K562 (cell line): ENCODE data around the gene C1orf56. TPM values are rescaled to one million over a fixed set of nuclear protein-coding genes. Genes with fewer than 3 reads are reported as not detected.

ENCODE experiments used
- ARHGAP35 ChIP-seq: fragments of 450-650 bp; IDR thresholded peaks from 2 replicates; pipeline ENCODE4 v1.6.1; 2018; ENCODE audit not compliant: partially characterized antibody
- ARID1B ChIP-seq: fragments of 450-650 bp; IDR thresholded peaks from 2 replicates; pipeline ENCODE4 v1.6.1; 2016; ENCODE audit warnings: antibody characterized with exemption, mild to moderate bottlenecking, inconsistent platforms
- CAMTA2 ChIP-seq: fragments of 250-450 bp; sonication (Bioruptor Pico); conservative IDR thresholded peaks from 2 replicates; pipeline ENCODE4 v1.5.1; 2022
- E2F4 ChIP-seq: sonication (generic); formaldehyde crosslinking; IDR thresholded peaks from 2 replicates; pipeline ENCODE4 v1.8.0; 2022; ENCODE audit warnings: mild to moderate bottlenecking, low read depth, missing genetic modification reagents
- EP400 ChIP-seq: fragments of 450-650 bp; IDR thresholded peaks from 2 replicates; pipeline ENCODE4 v1.6.1; 2017; ENCODE audit warnings: antibody characterized with exemption, mild to moderate bottlenecking, moderate library complexity
- FOXM1 ChIP-seq, 2 experiments: fragments of 450-650 bp in 1 of 2; sonication (generic) in 1 of 2; formaldehyde crosslinking in 1 of 2; IDR thresholded peaks; 2 replicates each; pipeline versions ENCODE4 v1.6.1 to v1.9.0; 2017 to 2022; ENCODE audit warnings: low read depth in 2 of 2, mild to moderate bottlenecking in 2 of 2, missing genetic modification reagents in 1 of 2, moderate library complexity in 1 of 2
- HMG20A ChIP-seq: fragments of 450-650 bp; formaldehyde crosslinking; conservative IDR thresholded peaks from 2 replicates; pipeline ENCODE4 v1.4.0; 2020; ENCODE audit warnings: mild to moderate bottlenecking, mixed read lengths
- JUND ChIP-seq, 2 experiments: IDR thresholded peaks; 2 replicates in 1 of 2; 3 replicates in 1 of 2; pipeline ENCODE4 v1.6.1; 2011; ENCODE audit warnings: borderline replicate concordance in 2 of 2, low read depth in 2 of 2, low read length in 2 of 2, improper control_type of control experiment in 1 of 2, missing biosample characterization in 1 of 2, missing genetic modification characterization in 1 of 2, missing genetic modification reagents in 1 of 2
- KAT7 ChIP-seq: sonication (generic); formaldehyde crosslinking; IDR thresholded peaks from 2 replicates; pipeline ENCODE4 v1.8.0; 2022; ENCODE audit warnings: missing genetic modification reagents, mild to moderate bottlenecking, borderline replicate concordance
- NFRKB ChIP-seq: fragments of 450-650 bp; IDR thresholded peaks from 2 replicates; pipeline ENCODE4 v1.6.1; 2016; ENCODE audit warnings: low read depth
- PKNOX1 ChIP-seq: fragments of 450-650 bp; IDR thresholded peaks from 2 replicates; pipeline ENCODE4 v1.6.1; 2016
- POLR2AphosphoS2 ChIP-seq: IDR thresholded peaks from 2 replicates; pipeline ENCODE4 v1.6.1; 2012; ENCODE audit warnings: low read length, improper control_type of control experiment
- PTBP1 ChIP-seq: fragments of 200-400 bp; formaldehyde crosslinking; IDR thresholded peaks from 2 replicates; pipeline ENCODE4 v1.6.1; 2017; ENCODE audit warnings: low read depth, low read length
- RFX7 ChIP-seq: fragments of 250-450 bp; sonication (Bioruptor Pico); IDR thresholded peaks from 2 replicates; pipeline ENCODE4 v1.5.1; 2021; ENCODE audit warnings: mild to moderate bottlenecking
- SPI1 ChIP-seq: IDR thresholded peaks from 2 replicates; pipeline ENCODE4 v1.6.1; 2011; ENCODE audit warnings: low read depth, low read length, control low read depth, borderline replicate concordance
- TAL1 ChIP-seq: fragments of 450-650 bp; IDR thresholded peaks from 2 replicates; pipeline ENCODE4 v1.6.1; 2016; ENCODE audit warnings: mild to moderate bottlenecking
- TCF7 ChIP-seq: sonication (generic); IDR thresholded peaks from 2 replicates; pipeline ENCODE4 v1.6.1; 2016; ENCODE audit warnings: antibody characterized with exemption, borderline replicate concordance
- YBX1 ChIP-seq: fragments of 450-650 bp; IDR thresholded peaks from 2 replicates; pipeline ENCODE4 v1.7.1; 2016; ENCODE audit warnings: mild to moderate bottlenecking
- ZNF398 ChIP-seq: fragments of 250-450 bp; sonication (Bioruptor Pico); IDR thresholded peaks from 2 replicates; pipeline ENCODE4 v1.8.0; 2021; ENCODE audit warnings: moderate library complexity, mild to moderate bottlenecking, inconsistent platforms
- polyA plus RNA-seq, 8 experiments: library from polyadenylated mRNA; depleted of rRNA in 4 of 8; stranded (reverse) in 5 of 8; unstranded in 3 of 8; fragments of >200 nt; fragmentation: Nextera tagmentation in 2 of 8; fragmentation: Illumina TruSeq in 1 of 8; extraction: Ambion mirVana in 2 of 8; extraction: Trizol in 1 of 8; gene quantifications; 2 replicates each; pipeline versions ENCODE4 v1.2.1 to v1.2.3, GENCODE V29; 2011 to 2014; ENCODE audit warnings: inconsistent platforms in 1 of 8, missing spikeins in 1 of 8
- total RNA-seq, 7 experiments: library from RNA; depleted of rRNA in 6 of 7; stranded (reverse); fragments of >200 nt in 6 of 7; fragmentation: Illumina TruSeq in 2 of 7; extraction: Trizol in 2 of 7; gene quantifications; 2 replicates each; pipeline versions ENCODE4 v1.2.1 to v1.2.3, GENCODE V29; 2011 to 2021; ENCODE audit warnings: low replicate concordance in 1 of 7
- TF ChIP-seq, protein P1 (sequence below): fragments of 250-450 bp; sonication (Bioruptor Pico); IDR thresholded peaks from 2 replicates; pipeline ENCODE4 v1.9.0; 2021; ENCODE audit warnings: mild to moderate bottlenecking
- TF ChIP-seq, protein P2 (sequence below): conservative IDR thresholded peaks from 2 replicates; pipeline ENCODE4 v1.6.1; 2011; ENCODE audit warnings: low read depth, mild to moderate bottlenecking, low read length; ENCODE audit not compliant: control insufficient read depth

The C1orf56 gene
- total and polyA plus RNA-seq, 9 of the 15 experiments (the other 6 are each of a cell fraction or from before 2014, with no cell fraction given), result 0.18 to 15.7 (median 1.1) TPM

GRCh38 chr1:151059109-151060006 is 11.8 kb downstream of the C1orf56 start, which contains the start of gene CDC42SE1 (continued):
- TF ChIP-seq ZNF398 (no peak), KAT7 (CRISPR knock-in tag) (peak; percentile 63; the same call in 1 of the 2 replicates), POLR2AphosphoS2 (peak; percentile 75), CAMTA2 (CRISPR knock-in tag) (no peak), FOXM1 (IDR thresholded peaks at IDR 0.05; ENCODE audit: low read depth) (no peak), FOXM1 (CRISPR knock-in tag; IDR thresholded peaks at IDR 0.05; ENCODE audit: low read depth) (no peak), HMG20A (CRISPR knock-in tag) (no peak), YBX1 (no peak), PKNOX1 (no peak), ARHGAP35 (no peak), NFRKB (no peak), JUND (IDR thresholded peaks at IDR 0.05; ENCODE audit: borderline replicate concordance, low read depth, low read length) (peak; percentile 82), JUND (tag; IDR thresholded peaks at IDR 0.05; ENCODE audit: borderline replicate concordance, low read depth, low read length) (peak; percentile 44; the same call in 1 of the 3 replicates), RFX7 (CRISPR knock-in tag) (no peak), E2F4 (CRISPR knock-in tag) (no peak), TAL1 (peak; percentile 2; the same call in 1 of the 2 replicates), PTBP1 (no peak), SPI1 (peak; percentile 63; the same call in 1 of the 2 replicates), EP400 (peak; percentile 85), ARID1B (peak; percentile 79), TCF7 (peak; percentile 31; the same call in 1 of the 2 replicates)
- TF ChIP-seq, protein P1, sequence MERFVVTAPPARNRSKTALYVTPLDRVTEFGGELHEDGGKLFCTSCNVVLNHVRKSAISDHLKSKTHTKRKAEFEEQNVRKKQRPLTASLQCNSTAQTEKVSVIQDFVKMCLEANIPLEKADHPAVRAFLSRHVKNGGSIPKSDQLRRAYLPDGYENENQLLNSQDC (CRISPR knock-in tag), result no peak
- TF ChIP-seq, protein P2, sequence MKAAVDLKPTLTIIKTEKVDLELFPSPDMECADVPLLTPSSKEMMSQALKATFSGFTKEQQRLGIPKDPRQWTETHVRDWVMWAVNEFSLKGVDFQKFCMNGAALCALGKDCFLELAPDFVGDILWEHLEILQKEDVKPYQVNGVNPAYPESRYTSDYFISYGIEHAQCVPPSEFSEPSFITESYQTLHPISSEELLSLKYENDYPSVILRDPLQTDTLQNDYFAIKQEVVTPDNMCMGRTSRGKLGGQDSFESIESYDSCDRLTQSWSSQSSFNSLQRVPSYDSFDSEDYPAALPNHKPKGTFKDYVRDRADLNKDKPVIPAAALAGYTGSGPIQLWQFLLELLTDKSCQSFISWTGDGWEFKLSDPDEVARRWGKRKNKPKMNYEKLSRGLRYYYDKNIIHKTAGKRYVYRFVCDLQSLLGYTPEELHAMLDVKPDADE, result peak; percentile 86
